K562 (cell line): Measurements from ENCODE around the gene EYA2. TPM values are rescaled to one million over a fixed set of nuclear protein-coding genes. Genes with fewer than 3 reads are reported as not detected.

Source experiments
- ATAC-seq: fragments of 200-7000 bp; cut with Tn5 transposase; 3 replicates; pipeline ENCODE4 v1.9.1; 2020; ENCODE audit warnings: moderate library complexity
- BruUV-seq: library from RNA; stranded (reverse); fragments of 400-500 nt; replicated peaks from 2 replicates; lab custom pipeline; 2021; lab: Mats Ljungman, UMichigan
- CTCF ChIA-PET: fragments of 300-600 bp; formaldehyde crosslinking; extraction: SDS; loops from one replicate; lab custom pipeline; 2021; ENCODE audit warnings: low intra/inter-chr PET ratio; lab: Yijun Ruan, JAX
- POLR2A ChIA-PET: fragments of 300-600, 350-650 bp; sonication (Branson Sonifier 250); formaldehyde crosslinking; extraction: SDS; loops from one replicate; lab custom pipeline; 2021; ENCODE audit warnings: antibody characterized with exemption, inconsistent platforms; lab: Yijun Ruan, JAX
- DNase-seq, 4 experiments: peaks; one replicate each; pipeline versions ENCODE4 v3.0.0 to v3.0.0-alpha.2; 2011 to 2018; ENCODE audit warnings: low spot score in 3 of 4, mixed read lengths in 3 of 4; ENCODE audit errors: extremely low read depth in 1 of 4
- FAIRE-seq: peaks from 2 replicates; lab custom pipeline; 2011; peaks lifted over from hg19 to GRCh38; lab: Jason Lieb, UNC
- H2AFZ ChIP-seq: 2 replicates; pipeline ENCODE4 v1.6.0; 2011; ENCODE audit warnings: low read depth, low read length, control low read depth, inconsistent platforms
- H3K27ac ChIP-seq: fragments of 200-600 bp; 3 replicates; pipeline ENCODE4 v1.8.0; 2011; ENCODE audit warnings: low read depth, mild to moderate bottlenecking, control low read depth, inconsistent platforms, low read length, moderate library complexity, mixed read lengths; ENCODE audit errors: extremely low read depth
- H3K27me3 ChIP-seq, 2 experiments: fragments of 300-600 bp in 1 of 2; 2 replicates in 1 of 2; 3 replicates in 1 of 2; pipeline versions ENCODE4 v1.6.0 to v1.8.0; 2011; ENCODE audit warnings: inconsistent platforms in 2 of 2, low read length in 2 of 2, mild to moderate bottlenecking in 1 of 2, mixed read lengths in 1 of 2, moderate library complexity in 1 of 2; ENCODE audit not compliant: control insufficient read depth in 2 of 2, insufficient read depth in 2 of 2
- H3K36me3 ChIP-seq: fragments of 300-600 bp; 3 replicates; pipeline ENCODE4 v1.8.0; 2011; ENCODE audit warnings: mild to moderate bottlenecking, low read length, inconsistent platforms; ENCODE audit not compliant: control insufficient read depth, insufficient read depth
- H3K4me1 ChIP-seq, 2 experiments: fragments of 200-600 bp in 1 of 2; replicated peaks in 1 of 2; 2 replicates in 1 of 2; 3 replicates in 1 of 2; pipeline versions ENCODE4 v1.5.1 to v1.8.0; 2011; ENCODE audit warnings: inconsistent platforms in 2 of 2, low read length in 2 of 2, mild to moderate bottlenecking in 1 of 2, mixed read lengths in 1 of 2, moderate library complexity in 1 of 2; ENCODE audit not compliant: control insufficient read depth in 2 of 2, insufficient read depth in 2 of 2
- H3K4me2 ChIP-seq: 2 replicates; pipeline ENCODE4 v1.6.1; 2011; ENCODE audit warnings: low read length, control low read depth, inconsistent platforms, mixed read lengths; ENCODE audit not compliant: insufficient read depth
- H3K4me3 ChIP-seq: fragments of 200-600 bp; sonication (generic), shearing (Covaris generic); 2 replicates; pipeline ENCODE4 v1.5.1; 2016; ENCODE audit warnings: control low read depth, inconsistent platforms
- H3K79me2 ChIP-seq: fragments of 200-600 bp; 3 replicates; pipeline ENCODE4 v1.8.0; 2011; ENCODE audit warnings: low read length, inconsistent platforms; ENCODE audit not compliant: control insufficient read depth, insufficient read depth
- H3K9ac ChIP-seq, 2 experiments: 2 replicates each; pipeline versions ENCODE4 v1.6.0 to v1.6.1; 2011; ENCODE audit warnings: low read depth in 2 of 2, low read length in 2 of 2, control low read depth in 1 of 2, inconsistent platforms in 1 of 2, mild to moderate bottlenecking in 1 of 2, mixed read lengths in 1 of 2; ENCODE audit not compliant: insufficient read depth in 1 of 2
- H3K9me1 ChIP-seq: one replicate; pipeline ENCODE4 v1.6.0; 2011; ENCODE audit warnings: inconsistent platforms, mild to moderate bottlenecking, low read length, moderate library complexity; ENCODE audit not compliant: control insufficient read depth, insufficient read depth
- H3K9me3 ChIP-seq: replicated peaks from 2 replicates; pipeline ENCODE4 v1.5.1; 2011; ENCODE audit warnings: low read depth, low read length, inconsistent platforms; ENCODE audit not compliant: control insufficient read depth, insufficient read depth
- H4K20me1 ChIP-seq: replicated peaks from 2 replicates; pipeline ENCODE4 v1.6.1; 2011; ENCODE audit warnings: low read length, inconsistent platforms, mixed read lengths; ENCODE audit not compliant: control insufficient read depth, insufficient read depth
- ATF7 ChIP-seq: fragments of 450-650 bp; IDR thresholded peaks from 2 replicates; pipeline ENCODE4 v1.7.1; 2014; ENCODE audit warnings: mild to moderate bottlenecking, moderate library complexity
- CEBPB ChIP-seq: fragments of 450-650 bp; IDR thresholded peaks from 2 replicates; pipeline ENCODE4 v1.6.1; 2016; ENCODE audit warnings: missing genetic modification characterization, missing compliant biosample characterization
- E2F8 ChIP-seq: fragments of 450-650 bp; IDR thresholded peaks from 2 replicates; pipeline ENCODE4 v1.7.1; 2018; ENCODE audit warnings: mild to moderate bottlenecking, low read depth; ENCODE audit not compliant: partially characterized antibody
- ETS1 ChIP-seq: conservative IDR thresholded peaks from 2 replicates; pipeline ENCODE4 v1.6.1; 2011; ENCODE audit warnings: low read depth, mild to moderate bottlenecking, low read length; ENCODE audit not compliant: control insufficient read depth
- HMG20B ChIP-seq: fragments of 250-450 bp; sonication (Bioruptor Pico); IDR thresholded peaks from 2 replicates; pipeline ENCODE4 v1.5.0; 2021; ENCODE audit warnings: mild to moderate bottlenecking
- KLF16 ChIP-seq: IDR thresholded peaks from 2 replicates; pipeline ENCODE4 v1.6.1; 2016; ENCODE audit warnings: antibody characterized with exemption
- RBM25 ChIP-seq: fragments of 200-400 bp; formaldehyde crosslinking; IDR thresholded peaks from 2 replicates; pipeline ENCODE4 v1.6.1; 2018; ENCODE audit warnings: low read length, low read depth, moderate library complexity; ENCODE audit not compliant: severe bottlenecking
- TRIM24 ChIP-seq, 2 experiments: fragments of 450-650 bp; IDR thresholded peaks; 2 replicates each; pipeline ENCODE4 v1.6.1; 2016
- USF2 ChIP-seq: sonication (generic); formaldehyde crosslinking; IDR thresholded peaks from 2 replicates; pipeline ENCODE4 v1.5.0; 2020; ENCODE audit warnings: missing genetic modification reagents
- ZNF3 ChIP-seq: fragments of 250-450 bp; sonication (Bioruptor Pico); IDR thresholded peaks from 2 replicates; pipeline ENCODE4 v1.5.0; 2021; ENCODE audit warnings: mild to moderate bottlenecking, moderate library complexity
- WGBS: fragments of 100-300 bp; shearing (Covaris generic); methylation state at CpG from one replicate; pipeline ENCODE4 v1.1.6; 2016; ENCODE audit warnings: low coverage, mixed read lengths; ENCODE audit not compliant: insufficient coverage; ENCODE audit errors: missing lambda C conversion rate; 5-methylcytosine and 5-hydroxymethylcytosine counted together
- in situ Hi-C: fragments of 300-500 bp; cut with MboI; formaldehyde crosslinking; loops from 4 replicates; pipeline ENCODE4 v1.15.0; 2018; ENCODE audit warnings: inconsistent platforms, mixed read lengths
- intact Hi-C: fragments of 100-400 bp; cut with micrococcal nuclease; formaldehyde crosslinking; loops from 2 replicates; pipeline ENCODE4 v1.14.2; 2022
- polyA plus RNA-seq, 8 experiments: library from polyadenylated mRNA; depleted of rRNA in 4 of 8; stranded (reverse) in 5 of 8; unstranded in 3 of 8; fragments of >200 nt; fragmentation: Nextera tagmentation in 2 of 8; fragmentation: Illumina TruSeq in 1 of 8; extraction: Ambion mirVana in 2 of 8; extraction: Trizol in 1 of 8; gene quantifications; 2 replicates each; pipeline versions ENCODE4 v1.2.1 to v1.2.3, GENCODE V29; 2011 to 2014; ENCODE audit warnings: inconsistent platforms in 1 of 8, missing spikeins in 1 of 8
- total RNA-seq, 7 experiments: library from RNA; depleted of rRNA in 6 of 7; stranded (reverse); fragments of >200 nt in 6 of 7; fragmentation: Illumina TruSeq in 2 of 7; extraction: Trizol in 2 of 7; gene quantifications; 2 replicates each; pipeline versions ENCODE4 v1.2.1 to v1.2.3, GENCODE V29; 2011 to 2021; ENCODE audit warnings: low replicate concordance in 1 of 7

Gene EYA2
- total and polyA plus RNA-seq, 9 of the 15 experiments (the other 6 are each of a cell fraction or from before 2014, with no cell fraction given) = 0.03 TPM; not detected in 8

GRCh38 chr20:46934746-46935287, 40.2 kb downstream of the EYA2 start:
- no peak for ATAC-seq
- Histone ChIP-seq H3K36me3 (no peaks in the 10 kb centered on the region), H3K27ac (no peak overlapping the region), H3K4me1 (no peaks in the 10 kb centered on the region; a peak in 1 of 5 replicates), H3K9me1 (no peaks in the 10 kb centered on the region), H3K27me3 (peaks cover 6 to 11% of the 10 kb centered on the region in 2 experiments; a peak in 3 of 5 replicates), H3K9ac (no peak overlapping the region), H4K20me1 (peaks cover 4% of the 10 kb centered on the region; the same call in 1 of the 2 replicates), H3K9me3 (no peaks in the 10 kb centered on the region), H3K4me3 (no peak overlapping the region), H2AFZ (no peak overlapping the region), H3K79me2 (no peaks in the 10 kb centered on the region), H3K4me2 (no peak overlapping the region)
- DNase-seq = no peak
- BruUV-seq = no TSS peak
- in situ Hi-C loops (no loop called here), intact Hi-C loops (no loop called here)
- ChIA-PET POLR2A (interaction anchor here (0.9 kb wide), 1 partner anchor 15 kb away, joined by 5 read pairs; no protein-coding TSS in a partner anchor), CTCF (no interaction called here)
- no peak for FAIRE-seq
- WGBS = 5% methylated on average over 4 of the region's 4 CpGs
- TF ChIP-seq RBM25 (peak; percentile 46), ZNF3 (peak; percentile 69; the same call in 1 of the 2 replicates), KLF16 (no peak)

GRCh38 chr20:46935394-46936017, 40.9 kb downstream of the EYA2 start:
- POLR2A ChIA-PET = no interaction called here
- DNase-seq = no peak
- intact Hi-C loops = no loop called here
- no TSS peak for BruUV-seq
- no peak overlapping the region for H3K4me2 ChIP-seq
- in situ Hi-C loops = no loop called here
- peaks cover 11 to 12% of the 10 kb centered on the region in 2 experiments; a peak in 4 of 5 replicates for H3K27me3 ChIP-seq
- no peaks in the 10 kb centered on the region for H3K9me1 ChIP-seq
- H3K4me1 ChIP-seq = no peaks in the 10 kb centered on the region; a peak in 1 of 5 replicates
- H2AFZ ChIP-seq = no peak overlapping the region
- H3K9me3 ChIP-seq = no peaks in the 10 kb centered on the region
- H3K36me3 ChIP-seq = no peaks in the 10 kb centered on the region
- peaks cover 4% of the 10 kb centered on the region; the same call in 1 of the 2 replicates for H4K20me1 ChIP-seq
- no peaks in the 10 kb centered on the region for H3K79me2 ChIP-seq
- H3K27ac ChIP-seq = no peak overlapping the region
- no peak for FAIRE-seq
- ATAC-seq = no peak
- 3% methylated on average over 9 of the region's 9 CpGs for WGBS
- H3K9ac ChIP-seq = no peak overlapping the region
- no peak overlapping the region for H3K4me3 ChIP-seq
- CTCF ChIA-PET = no interaction called here
- TF ChIP-seq TRIM24 (IDR thresholded peaks at IDR 0.05) = no peak
- TF ChIP-seq USF2 = peak; percentile 56
- TF ChIP-seq ATF7 = peak; percentile 70; the same call in 1 of the 2 replicates
- no peak for TF ChIP-seq ETS1
- no peak for TF ChIP-seq E2F8
- peak; percentile 61; the same call in 1 of the 2 replicates for TF ChIP-seq CEBPB (tag)
- no peak for TF ChIP-seq HMG20B (CRISPR knock-in tag)
